CD14-positive monocyte (primary cell): ENCODE results near the gene FAF1. TPM values are rescaled to one million over a fixed set of nuclear protein-coding genes. Genes with fewer than 3 reads are reported as not detected.

Experiments used
- DNase-seq, 3 donors: peaks; one replicate each; pipeline ENCODE4 v3.0.0-alpha.2; 2011 to 2022
- H2AFZ ChIP-seq: 2 replicates; pipeline ENCODE4 v1.6.0; 2012; ENCODE audit warnings: mild to moderate bottlenecking, low read depth, low read length, inconsistent platforms; ENCODE audit not compliant: insufficient read depth, poor library complexity, severe bottlenecking
- H3K27ac ChIP-seq, 2 donors: 1 replicate in 1 of 2; 2 replicates in 1 of 2; pipeline ENCODE4 v1.5.1; 2012 to 2013; ENCODE audit warnings: low read length in 2 of 2, control low read depth in 1 of 2, inconsistent platforms in 1 of 2, low read depth in 1 of 2, mild to moderate bottlenecking in 1 of 2
- H3K27me3 ChIP-seq, 2 donors: one replicate each; pipeline versions ENCODE4 v1.6.0 to v1.6.1; 2011 to 2013; ENCODE audit warnings: low read length in 2 of 2; ENCODE audit not compliant: control insufficient read depth in 2 of 2, insufficient read depth in 2 of 2
- H3K36me3 ChIP-seq, 2 donors: replicated peaks in 1 of 2; 1 replicate in 1 of 2; 2 replicates in 1 of 2; pipeline versions ENCODE4 v1.5.1 to v1.6.1; 2012 to 2013; ENCODE audit warnings: low read length in 2 of 2, control low read depth in 1 of 2, inconsistent platforms in 1 of 2, mild to moderate bottlenecking in 1 of 2; ENCODE audit not compliant: insufficient read depth in 2 of 2, control insufficient read depth in 1 of 2
- H3K4me1 ChIP-seq, 2 donors: 1 replicate in 1 of 2; 2 replicates in 1 of 2; pipeline versions ENCODE4 v1.5.1 to v1.6.1; 2012 to 2013; ENCODE audit warnings: low read length in 2 of 2, control low read depth in 1 of 2, inconsistent platforms in 1 of 2, mild to moderate bottlenecking in 1 of 2, moderate library complexity in 1 of 2; ENCODE audit not compliant: insufficient read depth in 2 of 2, control insufficient read depth in 1 of 2
- H3K4me2 ChIP-seq: replicated peaks from 2 replicates; pipeline ENCODE3; 2012; ENCODE audit warnings: low read length, moderate library complexity, mild to moderate bottlenecking; ENCODE audit not compliant: poor library complexity, severe bottlenecking; ENCODE audit errors: extremely low read depth
- H3K4me3 ChIP-seq, 3 experiments: fragments of 200-600 bp in 1 of 3; sonication (generic) in 1 of 3; replicated peaks in 1 of 3; 1 replicate in 2 of 3; 2 replicates in 1 of 3; pipeline ENCODE4 v1.5.1; 2011 to 2013; ENCODE audit warnings: low read length in 3 of 3, mild to moderate bottlenecking in 3 of 3, control low read depth in 2 of 3, low read depth in 2 of 3, inconsistent platforms in 1 of 3, moderate library complexity in 1 of 3
- H3K79me2 ChIP-seq: 2 replicates; pipeline ENCODE4 v1.6.0; 2012; ENCODE audit warnings: mild to moderate bottlenecking, control low read depth, inconsistent platforms, low read length, moderate library complexity; ENCODE audit not compliant: insufficient read depth
- H3K9ac ChIP-seq: 2 replicates; pipeline ENCODE4 v1.6.0; 2017; ENCODE audit warnings: low read length, mild to moderate bottlenecking; ENCODE audit not compliant: insufficient read depth, poor library complexity, severe bottlenecking
- H3K9me3 ChIP-seq, 2 donors: replicated peaks in 1 of 2; 1 replicate in 1 of 2; 2 replicates in 1 of 2; pipeline versions ENCODE4 v1.5.1 to v1.6.1; 2012 to 2013; ENCODE audit warnings: low read length in 2 of 2, control low read depth in 1 of 2; ENCODE audit not compliant: control insufficient read depth in 1 of 2, insufficient read depth in 1 of 2
- H4K20me1 ChIP-seq: 2 replicates; pipeline ENCODE4 v1.6.0; 2012; ENCODE audit warnings: mild to moderate bottlenecking, low read length, control low read depth, moderate library complexity; ENCODE audit not compliant: insufficient read depth
- H3K27ac Mint-ChIP-seq, 7 donors: one replicate each; pipeline ENCODE4 v1.8.0; 2020; ENCODE audit warnings: mild to moderate bottlenecking in 7 of 7, mixed read lengths in 7 of 7, moderate library complexity in 6 of 7, inconsistent platforms in 2 of 7
- H3K27me3 Mint-ChIP-seq, 3 donors: one replicate each; pipeline ENCODE4 v1.8.0; 2021 to 2022; ENCODE audit warnings: low read depth in 3 of 3, mild to moderate bottlenecking in 3 of 3, mixed read lengths in 3 of 3, moderate library complexity in 3 of 3, inconsistent platforms in 1 of 3
- H3K36me3 Mint-ChIP-seq, 2 donors: one replicate each; pipeline ENCODE4 v1.8.0; 2020; ENCODE audit warnings: mixed read lengths in 2 of 2, inconsistent platforms in 1 of 2, mild to moderate bottlenecking in 1 of 2
- H3K4me1 Mint-ChIP-seq: one replicate; pipeline ENCODE4 v1.8.0; 2020; ENCODE audit warnings: mild to moderate bottlenecking, mixed read lengths
- H3K4me3 Mint-ChIP-seq, 2 donors: one replicate each; pipeline ENCODE4 v1.8.0; 2020; ENCODE audit warnings: mild to moderate bottlenecking in 2 of 2, mixed read lengths in 2 of 2, moderate library complexity in 1 of 2
- H3K9me3 Mint-ChIP-seq, 7 donors: one replicate each; pipeline ENCODE4 v1.8.0; 2020 to 2022; ENCODE audit warnings: mixed read lengths in 7 of 7, mild to moderate bottlenecking in 6 of 7, moderate library complexity in 6 of 7, inconsistent platforms in 2 of 7
- CTCF ChIP-seq: fragments of 200-600 bp; IDR thresholded peaks from one replicate; pipeline ENCODE4 v1.8.0; 2022; ENCODE audit warnings: antibody characterized with exemption, mild to moderate bottlenecking
- WGBS: methylation state at CpG from one replicate; pipeline ENCODE4 v1.1.5; 2013; ENCODE audit warnings: missing lambda C conversion rate; ENCODE audit not compliant: insufficient coverage; 5-methylcytosine and 5-hydroxymethylcytosine counted together
- intact Hi-C, 2 donors: fragments of 100-400 bp; cut with micrococcal nuclease; formaldehyde crosslinking; loops; one replicate each; pipeline versions ENCODE4 v1.15.0 to v1.15.1; 2023
- polyA plus RNA-seq, 3 donors: library from polyadenylated mRNA; depleted of rRNA in 1 of 3; unstranded in 2 of 3; stranded (reverse) in 1 of 3; fragments of 300-500 nt in 2 of 3; fragments of >200 nt in 1 of 3; fragmentation: Illumina TruSeq in 2 of 3; gene quantifications; 1 replicate in 2 of 3; 2 replicates in 1 of 3; pipeline ENCODE4 v1.2.3, GENCODE V29; 2012 to 2021

Gene FAF1
- polyA plus RNA-seq, 3 donors: 11.4 to 29.6 (median 16.9) TPM

- no peak overlapping the region for H3K9ac ChIP-seq
- peaks cover 0 to 22% of the 10 kb centered on the region in 2 donors for H3K9me3 ChIP-seq
- Mint-ChIP-seq H3K9me3 (peaks cover 16 to 24% (median 21%) of the 10 kb centered on the region in 7 donors), H3K4me1 (no peaks in the 10 kb centered on the region), H3K4me3 (no peak overlapping the region), H3K27ac (no peak overlapping the region), H3K36me3 (peaks cover 7 to 11% of the 10 kb centered on the region in 2 donors), H3K27me3 (no peaks in the 10 kb centered on the region)
- no peak overlapping the region for H3K27ac ChIP-seq
- no peak for DNase-seq
- no peaks in the 10 kb centered on the region for H3K4me1 ChIP-seq
- H3K36me3 ChIP-seq: no peaks in the 10 kb centered on the region
- intact Hi-C loops: no loop called here
- no peak overlapping the region for H2AFZ ChIP-seq
- no peak for TF ChIP-seq CTCF
- no peak overlapping the region for H3K4me3 ChIP-seq
- WGBS: 100% methylated on average over 1 of the region's 2 CpGs
- no peaks in the 10 kb centered on the region for H3K27me3 ChIP-seq
- peaks cover 42% of the 10 kb centered on the region for H3K79me2 ChIP-seq
- H4K20me1 ChIP-seq: no peaks in the 10 kb centered on the region
- no peak overlapping the region for H3K4me2 ChIP-seq
Measured at GRCh38 chr1:50860256-50860655, 99.8 kb downstream of the FAF1 start.

GRCh38 chr1:50859657-50860056 lies 100.4 kb downstream of the FAF1 start:
- Histone ChIP-seq H3K27ac (no peak overlapping the region), H3K4me3 (no peak overlapping the region), H4K20me1 (no peaks in the 10 kb centered on the region), H3K79me2 (peaks cover 42% of the 10 kb centered on the region), H3K4me1 (no peaks in the 10 kb centered on the region), H3K27me3 (no peaks in the 10 kb centered on the region), H3K9me3 (peaks cover 0 to 22% of the 10 kb centered on the region in 2 donors), H3K9ac (no peak overlapping the region), H2AFZ (no peak overlapping the region), H3K4me2 (no peak overlapping the region), H3K36me3 (no peaks in the 10 kb centered on the region)
- TF ChIP-seq CTCF: no peak
- Mint-ChIP-seq H3K36me3 (peaks cover 7 to 11% of the 10 kb centered on the region in 2 donors), H3K27me3 (no peaks in the 10 kb centered on the region), H3K9me3 (peaks cover 16 to 24% (median 21%) of the 10 kb centered on the region in 7 donors), H3K4me1 (no peaks in the 10 kb centered on the region), H3K4me3 (no peak overlapping the region), H3K27ac (no peak overlapping the region)
- no peak for DNase-seq
- WGBS: no CpG with 5 or more reads among the region's 1 CpG
- intact Hi-C loops: no loop called here
